Esophagus squamous epithelium (tissue), 4 donors: Measurements from ENCODE around the gene DNAH8.

Experiments
- CTCF ChIP-seq, 6 experiments: fragments of 450-650 bp in 4 of 6; fragments of 200-600 bp in 2 of 6; sonication (generic) in 2 of 6; IDR thresholded peaks; one replicate each; pipeline ENCODE4 v1.5.1; 2016 to 2019; ENCODE audit warnings: antibody characterized with exemption in 6 of 6, mild to moderate bottlenecking in 4 of 6, moderate library complexity in 4 of 6
- POLR2A ChIP-seq, 4 donors: fragments of 450-650 bp; IDR thresholded peaks; one replicate each; pipeline ENCODE4 v1.6.1; 2017; ENCODE audit warnings: antibody characterized with exemption in 4 of 4, mild to moderate bottlenecking in 4 of 4, moderate library complexity in 3 of 4

DNA sequence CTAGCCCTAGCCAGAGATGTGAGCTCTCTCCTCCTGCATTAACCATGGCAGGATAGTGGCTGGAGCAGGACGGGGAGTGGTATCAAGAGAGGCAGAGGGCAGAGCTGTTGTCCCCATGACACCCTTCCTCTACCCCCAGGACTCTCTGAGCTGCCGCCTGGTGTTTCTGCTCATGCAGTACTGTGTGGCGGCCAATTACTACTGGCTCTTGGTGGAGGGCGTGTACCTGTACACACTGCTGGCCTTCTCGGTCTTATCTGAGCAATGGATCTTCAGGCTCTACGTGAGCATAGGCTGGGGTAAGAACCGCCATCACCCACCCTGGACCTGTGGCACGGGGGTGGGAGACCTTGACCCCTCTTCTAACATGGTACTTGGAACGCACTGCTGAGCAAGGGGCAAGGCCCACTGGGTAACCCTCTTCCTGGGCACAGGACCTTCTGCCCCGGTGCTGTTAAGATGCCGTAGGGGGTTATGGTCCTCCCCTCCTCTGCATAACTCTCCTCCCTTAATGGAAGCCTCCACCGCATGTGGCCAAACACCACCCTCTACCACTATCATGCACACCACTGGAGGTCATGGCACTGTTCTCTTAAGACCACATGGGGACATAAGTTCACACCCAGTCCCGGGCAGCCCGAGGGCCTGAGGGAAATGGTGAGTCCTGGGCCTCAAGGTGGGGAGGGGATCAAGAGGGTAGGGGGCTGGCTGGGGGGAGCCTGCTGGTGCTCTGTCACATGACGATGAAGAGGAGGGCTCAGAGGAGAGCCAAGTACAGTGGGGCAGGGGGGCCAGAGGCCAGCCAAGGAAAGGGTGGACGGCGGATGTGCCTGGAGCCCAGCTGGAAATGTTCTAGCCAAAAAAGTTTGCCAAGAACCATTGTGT, 358.6 kb downstream of the DNAH8 start:
- TF ChIP-seq CTCF (IDR thresholded peaks at IDR 0.05) (no peak), POLR2A (IDR thresholded peaks at IDR 0.05) (no peak)
